Measurements from ENCODE around the gene CNIH1.
"Not testable (repeated sequence)": the region's sequence is repeated elsewhere in the genome, so short reads cannot be mapped to it uniquely, and the experiment has no call there.

Gene CNIH1

GRCh38 chr14:54428527-54428926 is 12.6 kb downstream of the CNIH1 start:
- no peak for DNase-seq (ENCODE audit: low spot score)

GRCh38 chr14:54427871-54428270 is 13.3 kb downstream of the CNIH1 start:
- no peak for DNase-seq (ENCODE audit: low spot score)

- no peak for DNase-seq (ENCODE audit: low spot score)
Observed at GRCh38 chr14:54425537-54426274, 15.5 kb downstream of the CNIH1 start.

GRCh38 chr14:54425068-54425467 is 16.1 kb downstream of the CNIH1 start:
- DNase-seq (ENCODE audit: low spot score): no peak

- no peak for DNase-seq (ENCODE audit: low spot score)
Observed at GRCh38 chr14:54424479-54424901, 16.7 kb downstream of the CNIH1 start.

- DNase-seq (ENCODE audit: low spot score): no peak
Observed at GRCh38 chr14:54423991-54424390, 17.2 kb downstream of the CNIH1 start.

- DNase-seq (ENCODE audit: low spot score): peak; percentile 64
Observed at GRCh38 chr14:54420478-54421142, 20.6 kb downstream of the CNIH1 start.

GRCh38 chr14:54411371-54411770 is 29.8 kb downstream of the CNIH1 start:
- DNase-seq (ENCODE audit: low spot score): no peak

- no peak for DNase-seq (ENCODE audit: low spot score)
Observed at GRCh38 chr14:54410215-54410614, 31.0 kb downstream of the CNIH1 start.

GRCh38 chr14:54403401-54404005 is 37.7 kb downstream of the CNIH1 start:
- not testable (repeated sequence) for DNase-seq (ENCODE audit: low spot score)

GRCh38 chr14:54399560-54399959 is 41.6 kb downstream of the CNIH1 start:
- DNase-seq (ENCODE audit: low spot score): no peak

- DNase-seq (ENCODE audit: low spot score): peak; percentile 99
Observed at GRCh38 chr14:54396493-54397335, 44.5 kb downstream of the CNIH1 start, which contains the start of gene CDKN3. Gene CDKN3 (plus strand): TSS chr14:54397007. CDS start chr14:54397069, 62 bp downstream.

- DNase-seq (ENCODE audit: low spot score): no peak
Observed at GRCh38 chr14:54396183-54396492, 45.0 kb downstream of the CNIH1 start.

- DNase-seq (ENCODE audit: low spot score): no peak
Observed at GRCh38 chr14:54395716-54396115, 45.5 kb downstream of the CNIH1 start.

- DNase-seq (ENCODE audit: low spot score): no peak
Observed at GRCh38 chr14:54395284-54395683, 45.9 kb downstream of the CNIH1 start.

- no peak for DNase-seq (ENCODE audit: low spot score)
Observed at GRCh38 chr14:54394596-54394995, 46.6 kb downstream of the CNIH1 start.

GRCh38 chr14:54392986-54393884 is 47.9 kb downstream of the CNIH1 start:
- DNase-seq (ENCODE audit: low spot score): not testable (repeated sequence)

- DNase-seq (ENCODE audit: low spot score): no peak
Observed at GRCh38 chr14:54392131-54392859, 48.9 kb downstream of the CNIH1 start.

GRCh38 chr14:54387328-54387727 is 53.8 kb downstream of the CNIH1 start:
- no peak for DNase-seq (ENCODE audit: low spot score)

- no peak for DNase-seq (ENCODE audit: low spot score)
Observed at GRCh38 chr14:54385556-54385955, 55.6 kb downstream of the CNIH1 start.

- no peak for DNase-seq (ENCODE audit: low spot score)
Observed at GRCh38 chr14:54383835-54384234, 57.3 kb downstream of the CNIH1 start.
